Adrenal gland (tissue), 5 donors: Measurements from ENCODE around the gene NCL.

ENCODE experiments used
- POLR2A ChIP-seq, 2 donors: fragments of 450-650 bp; IDR thresholded peaks; one replicate each; pipeline ENCODE4 v1.6.1; 2017; ENCODE audit warnings: antibody characterized with exemption in 2 of 2, mild to moderate bottlenecking in 2 of 2, moderate library complexity in 1 of 2
- TF ChIP-seq, protein P1 (sequence below), 6 experiments: fragments of 450-650 bp in 4 of 6; fragments of 200-600 bp in 2 of 6; sonication (generic) in 1 of 6; IDR thresholded peaks; 1 replicate in 5 of 6; 2 replicates in 1 of 6; pipeline versions ENCODE4 v1.5.1 to v1.8.0; 2016 to 2021; ENCODE audit warnings: antibody characterized with exemption in 6 of 6, mild to moderate bottlenecking in 2 of 6, moderate library complexity in 1 of 6
- donor health status: DM: no; HTN: no; CAD: no.

DNA sequence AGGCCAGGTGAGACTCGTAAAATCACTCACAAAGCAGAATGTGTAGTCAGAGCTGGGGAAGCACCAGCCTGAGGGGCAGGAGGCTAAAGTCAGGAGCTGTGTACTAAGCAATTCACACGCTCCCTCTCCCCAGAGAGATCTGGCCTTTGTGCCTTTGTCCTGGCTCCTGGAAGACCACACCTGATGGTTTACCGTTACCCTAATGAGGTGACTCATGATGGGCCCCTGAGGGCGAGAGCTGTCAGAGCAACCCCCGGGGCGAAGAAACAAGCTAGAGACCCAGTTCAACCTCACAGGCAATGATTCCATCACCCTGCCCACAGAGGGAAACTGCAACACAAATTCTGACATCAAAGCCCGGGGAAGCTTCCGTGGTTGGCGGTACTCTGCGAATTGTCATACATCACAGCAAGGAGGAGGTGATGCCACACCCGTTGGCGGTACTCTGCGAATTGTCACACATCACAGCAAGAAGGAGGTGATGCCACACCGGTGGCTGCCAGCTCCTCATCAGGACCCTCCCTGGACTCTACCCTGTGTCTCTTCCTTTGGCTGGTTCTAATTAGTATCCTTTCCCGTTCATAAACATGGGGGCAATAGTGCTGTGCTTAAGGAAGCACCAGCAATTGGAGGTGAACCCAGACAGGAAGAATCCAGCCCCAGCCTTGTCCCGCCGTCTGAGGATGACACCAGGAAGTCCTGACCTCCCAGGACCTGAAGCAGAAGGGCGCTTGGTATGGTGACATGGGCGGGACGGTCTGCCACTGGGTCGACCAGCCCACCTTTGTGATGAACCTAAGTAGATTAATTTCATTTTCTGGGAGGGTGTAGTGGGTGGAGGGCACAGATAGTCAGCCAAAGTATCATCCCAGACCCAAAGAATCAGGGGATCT lies 38.2 kb downstream of the NCL start:
- TF ChIP-seq, protein P1, sequence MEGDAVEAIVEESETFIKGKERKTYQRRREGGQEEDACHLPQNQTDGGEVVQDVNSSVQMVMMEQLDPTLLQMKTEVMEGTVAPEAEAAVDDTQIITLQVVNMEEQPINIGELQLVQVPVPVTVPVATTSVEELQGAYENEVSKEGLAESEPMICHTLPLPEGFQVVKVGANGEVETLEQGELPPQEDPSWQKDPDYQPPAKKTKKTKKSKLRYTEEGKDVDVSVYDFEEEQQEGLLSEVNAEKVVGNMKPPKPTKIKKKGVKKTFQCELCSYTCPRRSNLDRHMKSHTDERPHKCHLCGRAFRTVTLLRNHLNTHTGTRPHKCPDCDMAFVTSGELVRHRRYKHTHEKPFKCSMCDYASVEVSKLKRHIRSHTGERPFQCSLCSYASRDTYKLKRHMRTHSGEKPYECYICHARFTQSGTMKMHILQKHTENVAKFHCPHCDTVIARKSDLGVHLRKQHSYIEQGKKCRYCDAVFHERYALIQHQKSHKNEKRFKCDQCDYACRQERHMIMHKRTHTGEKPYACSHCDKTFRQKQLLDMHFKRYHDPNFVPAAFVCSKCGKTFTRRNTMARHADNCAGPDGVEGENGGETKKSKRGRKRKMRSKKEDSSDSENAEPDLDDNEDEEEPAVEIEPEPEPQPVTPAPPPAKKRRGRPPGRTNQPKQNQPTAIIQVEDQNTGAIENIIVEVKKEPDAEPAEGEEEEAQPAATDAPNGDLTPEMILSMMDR (IDR thresholded peaks at IDR 0.05): no peak
- no peak for TF ChIP-seq POLR2A (IDR thresholded peaks at IDR 0.05)
